ENCODE data around the gene PRDM2. TPM values are rescaled to one million over a fixed set of nuclear protein-coding genes. Genes with fewer than 3 reads are reported as not detected.

PRDM2 gene
- total and polyA plus RNA-seq, 8 donors, result 9.3 to 26.4 (median 15.1) TPM

- 65 to 76% methylated on average over 2 of the region's 2 CpGs for WGBS, 2 donors
- FAIRE-seq, result no peak
- no peak for DNase-seq
- Histone ChIP-seq H3K27ac (no peak overlapping the region), H3K9me3 (no peaks in the 10 kb centered on the region), H3K4me1 (peaks cover 4 to 43% (median 38%) of the 10 kb centered on the region in 3 donors), H3K36me3 (no peaks in the 10 kb centered on the region), H3K4me3 (no peak overlapping the region), H3K27me3 (no peaks in the 10 kb centered on the region)
- no peak for ATAC-seq
- intact Hi-C loops (cut with DNase I), result no loop called here
- TF ChIP-seq CTCF (IDR thresholded peaks at IDR 0.05), result no peak
Measured at GRCh38 chr1:13763222-13763621, 63.2 kb downstream of the PRDM2 start.

- TF ChIP-seq CTCF (IDR thresholded peaks at IDR 0.05), result no peak
- Histone ChIP-seq H3K36me3 (no peaks in the 10 kb centered on the region), H3K4me1 (peaks cover 4 to 37% (median 31%) of the 10 kb centered on the region in 3 donors), H3K4me3 (no peak overlapping the region), H3K27me3 (no peaks in the 10 kb centered on the region), H3K27ac (no peak overlapping the region), H3K9me3 (no peaks in the 10 kb centered on the region)
- intact Hi-C loops (cut with DNase I), result no loop called here
- ATAC-seq, result no peak
- FAIRE-seq, result no peak
- DNase-seq, result no peak
- WGBS, 2 donors, result 71 to 78% methylated on average over 6 of the region's 6 CpGs
Measured at GRCh38 chr1:13763991-13764390, 64.0 kb downstream of the PRDM2 start.

- DNase-seq, result no peak
- FAIRE-seq, result no peak
- H3K4me3 ChIP-seq, result no peak overlapping the region
- H3K27me3 ChIP-seq, result no peaks in the 10 kb centered on the region
- H3K27ac ChIP-seq, result peak overlapping the region in 1 of 4 donors; percentile 15
- TF ChIP-seq CTCF (IDR thresholded peaks at IDR 0.05), result no peak
- no peak for ATAC-seq
- intact Hi-C loops (cut with DNase I), result no loop called here
- WGBS, 2 donors, result 63 to 67% methylated on average over 6 of the region's 6 CpGs
- H3K4me1 ChIP-seq, result peaks cover under 1 to 30% (median 23%) of the 10 kb centered on the region in 3 donors
- no peaks in the 10 kb centered on the region for H3K36me3 ChIP-seq
- no peaks in the 10 kb centered on the region for H3K9me3 ChIP-seq
Measured at GRCh38 chr1:13764588-13765332, 64.8 kb downstream of the PRDM2 start.

- DNase-seq, result no peak
- H3K9me3 ChIP-seq, result no peaks in the 10 kb centered on the region
- WGBS, 2 donors, result 93 to 97% methylated on average over 9 of the region's 9 CpGs
- H3K36me3 ChIP-seq, result no peaks in the 10 kb centered on the region
- no peak for ATAC-seq
- H3K4me3 ChIP-seq, result no peak overlapping the region
- no peak overlapping the region for H3K27ac ChIP-seq
- TF ChIP-seq CTCF (IDR thresholded peaks at IDR 0.05), result no peak
- FAIRE-seq, result no peak
- peaks cover 0 to 12% (median 11%) of the 10 kb centered on the region in 3 donors for H3K4me1 ChIP-seq
- intact Hi-C loops (cut with DNase I), result no loop called here
- H3K27me3 ChIP-seq, result no peaks in the 10 kb centered on the region
Measured at GRCh38 chr1:13766592-13767564, 66.9 kb downstream of the PRDM2 start.
